Osteoblast (primary cell): ENCODE results near the gene TPD52L2. TPM values are rescaled to one million over a fixed set of nuclear protein-coding genes. Genes with fewer than 3 reads are reported as not detected.

Experiments
- DNase-seq: peaks from one replicate; pipeline ENCODE4 v3.0.0; 2011; ENCODE audit warnings: low spot score, mixed read lengths; ENCODE audit not compliant: insufficient read length; ENCODE audit errors: missing footprints
- H2AFZ ChIP-seq: 2 replicates; pipeline ENCODE4 v1.6.0; 2011; ENCODE audit warnings: mild to moderate bottlenecking, low read length
- H3K27ac ChIP-seq: 2 replicates; pipeline ENCODE4 v1.5.1; 2011; ENCODE audit warnings: mild to moderate bottlenecking, low read depth, low read length, moderate library complexity
- H3K27me3 ChIP-seq: 2 replicates; pipeline ENCODE4 v1.6.0; 2012; ENCODE audit warnings: mild to moderate bottlenecking, control low read depth, inconsistent platforms, low read length, moderate library complexity; ENCODE audit not compliant: insufficient read depth
- H3K36me3 ChIP-seq: 2 replicates; pipeline ENCODE4 v1.5.1; 2011; ENCODE audit warnings: mild to moderate bottlenecking, low read length, control low read depth, moderate library complexity; ENCODE audit not compliant: insufficient read depth
- H3K4me1 ChIP-seq: 2 replicates; pipeline ENCODE4 v1.5.1; 2011; ENCODE audit warnings: mild to moderate bottlenecking, low read length, control low read depth, moderate library complexity; ENCODE audit not compliant: insufficient read depth
- H3K4me2 ChIP-seq: 2 replicates; pipeline ENCODE4 v1.6.0; 2011; ENCODE audit warnings: mild to moderate bottlenecking, low read length; ENCODE audit not compliant: insufficient read depth
- H3K4me3 ChIP-seq: fragments of 200-600 bp; sonication (generic); 3 replicates; pipeline ENCODE4 v1.5.1; 2012; ENCODE audit warnings: mild to moderate bottlenecking, low read length, inconsistent platforms; ENCODE audit not compliant: insufficient read depth
- H3K79me2 ChIP-seq: 2 replicates; pipeline ENCODE4 v1.6.0; 2012; ENCODE audit warnings: mild to moderate bottlenecking, low read length, control low read depth, inconsistent platforms; ENCODE audit not compliant: insufficient read depth
- H3K9me3 ChIP-seq: 2 replicates; pipeline ENCODE4 v1.5.1; 2011; ENCODE audit warnings: low read depth, low read length, control low read depth
- H4K20me1 ChIP-seq: 2 replicates; pipeline ENCODE4 v1.6.0; 2012; ENCODE audit warnings: mild to moderate bottlenecking, low read length, control low read depth; ENCODE audit not compliant: insufficient read depth
- total RNA-seq: library from RNA; depleted of rRNA; stranded (reverse); fragments of >200 nt; gene quantifications from 2 replicates; pipeline ENCODE4 v1.2.3, GENCODE V29; 2012
- TF ChIP-seq, protein P1 (sequence below): IDR thresholded peaks from 2 replicates; pipeline ENCODE4 v1.5.1; 2011; ENCODE audit warnings: mild to moderate bottlenecking, low read depth, low read length, moderate library complexity; ENCODE audit errors: extremely low read depth

The TPD52L2 gene
- total RNA-seq, 1 donor = 115 TPM

DNA sequence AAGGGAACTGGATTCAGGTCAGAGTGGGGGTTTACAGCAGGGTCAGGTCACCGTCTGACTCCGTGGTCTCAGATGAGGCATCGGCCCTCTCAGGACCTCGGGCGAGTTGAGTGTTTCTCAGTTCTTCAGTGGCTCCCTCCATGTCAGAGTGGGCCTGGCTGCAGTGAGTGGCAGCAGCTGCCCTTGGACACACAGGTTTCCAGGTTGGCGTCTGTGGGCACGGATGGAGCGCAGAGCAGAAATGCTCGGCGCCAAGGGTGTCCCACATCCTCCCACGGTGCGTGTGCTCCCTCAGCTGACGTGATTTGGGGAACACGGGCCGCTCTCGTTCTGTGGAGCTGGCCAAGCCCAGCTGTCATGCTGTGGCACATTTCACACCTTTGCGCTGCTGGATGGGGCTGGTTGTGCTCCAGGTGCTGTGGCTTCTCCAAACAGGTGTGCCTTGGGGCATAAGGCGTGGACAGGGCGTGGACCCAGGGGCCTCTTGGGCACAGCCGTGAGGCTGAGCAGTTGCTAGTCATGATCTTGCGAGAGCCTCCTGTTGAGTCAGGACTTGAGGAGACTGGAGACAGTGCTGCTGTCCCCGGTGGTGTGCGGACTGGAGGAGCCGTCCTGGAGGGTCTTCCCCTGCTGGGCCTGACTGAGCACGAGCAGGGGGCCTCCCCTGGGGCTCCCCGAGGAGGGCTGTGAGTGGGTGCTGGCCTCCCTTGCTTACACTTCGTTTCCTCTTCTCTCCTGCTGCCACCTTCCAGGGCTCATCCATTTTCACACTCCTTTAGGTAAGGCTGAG is 20.4 kb downstream of the TPD52L2 start:
- Histone ChIP-seq H3K4me1 (peaks cover 6% of the 10 kb centered on the region), H2AFZ (no peak overlapping the region), H3K27ac (no peak overlapping the region), H3K79me2 (peaks cover 77% of the 10 kb centered on the region), H3K4me3 (no peak overlapping the region), H4K20me1 (peaks cover 75% of the 10 kb centered on the region), H3K27me3 (no peaks in the 10 kb centered on the region), H3K4me2 (no peak overlapping the region), H3K36me3 (peaks cover 75% of the 10 kb centered on the region), H3K9me3 (no peaks in the 10 kb centered on the region)
- TF ChIP-seq, protein P1, sequence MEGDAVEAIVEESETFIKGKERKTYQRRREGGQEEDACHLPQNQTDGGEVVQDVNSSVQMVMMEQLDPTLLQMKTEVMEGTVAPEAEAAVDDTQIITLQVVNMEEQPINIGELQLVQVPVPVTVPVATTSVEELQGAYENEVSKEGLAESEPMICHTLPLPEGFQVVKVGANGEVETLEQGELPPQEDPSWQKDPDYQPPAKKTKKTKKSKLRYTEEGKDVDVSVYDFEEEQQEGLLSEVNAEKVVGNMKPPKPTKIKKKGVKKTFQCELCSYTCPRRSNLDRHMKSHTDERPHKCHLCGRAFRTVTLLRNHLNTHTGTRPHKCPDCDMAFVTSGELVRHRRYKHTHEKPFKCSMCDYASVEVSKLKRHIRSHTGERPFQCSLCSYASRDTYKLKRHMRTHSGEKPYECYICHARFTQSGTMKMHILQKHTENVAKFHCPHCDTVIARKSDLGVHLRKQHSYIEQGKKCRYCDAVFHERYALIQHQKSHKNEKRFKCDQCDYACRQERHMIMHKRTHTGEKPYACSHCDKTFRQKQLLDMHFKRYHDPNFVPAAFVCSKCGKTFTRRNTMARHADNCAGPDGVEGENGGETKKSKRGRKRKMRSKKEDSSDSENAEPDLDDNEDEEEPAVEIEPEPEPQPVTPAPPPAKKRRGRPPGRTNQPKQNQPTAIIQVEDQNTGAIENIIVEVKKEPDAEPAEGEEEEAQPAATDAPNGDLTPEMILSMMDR = no peak
- peak; percentile 43 for DNase-seq

DNA sequence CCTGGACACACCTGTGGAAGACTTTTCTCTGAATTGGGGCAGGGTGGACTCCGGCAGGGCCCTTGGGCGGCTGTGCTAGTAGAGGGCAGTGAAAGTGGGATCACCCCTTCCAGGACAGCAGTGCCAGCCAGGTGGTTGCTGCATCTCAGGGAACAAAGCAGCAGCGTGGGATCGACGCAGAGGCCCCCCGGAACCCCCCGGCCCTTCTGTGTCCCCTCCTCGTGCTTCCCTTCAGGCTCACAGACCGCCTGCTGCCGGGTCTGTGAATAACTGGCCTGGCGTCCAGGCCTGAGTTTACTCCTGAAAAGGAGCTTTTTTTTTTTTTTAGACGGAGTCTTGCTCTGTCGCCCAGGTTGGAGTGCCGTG is 21.0 kb downstream of the TPD52L2 start:
- H3K27ac ChIP-seq = no peak overlapping the region
- H3K4me2 ChIP-seq = no peak overlapping the region
- no peaks in the 10 kb centered on the region for H3K9me3 ChIP-seq
- no peak overlapping the region for H3K4me3 ChIP-seq
- TF ChIP-seq, protein P1 = no peak
- H2AFZ ChIP-seq = no peak overlapping the region
- H3K4me1 ChIP-seq = peaks cover 6% of the 10 kb centered on the region
- H3K36me3 ChIP-seq = peaks cover 81% of the 10 kb centered on the region
- peaks cover 76% of the 10 kb centered on the region for H3K79me2 ChIP-seq
- peaks cover 78% of the 10 kb centered on the region for H4K20me1 ChIP-seq
- peak; percentile 52 for DNase-seq
- no peaks in the 10 kb centered on the region for H3K27me3 ChIP-seq

DNA sequence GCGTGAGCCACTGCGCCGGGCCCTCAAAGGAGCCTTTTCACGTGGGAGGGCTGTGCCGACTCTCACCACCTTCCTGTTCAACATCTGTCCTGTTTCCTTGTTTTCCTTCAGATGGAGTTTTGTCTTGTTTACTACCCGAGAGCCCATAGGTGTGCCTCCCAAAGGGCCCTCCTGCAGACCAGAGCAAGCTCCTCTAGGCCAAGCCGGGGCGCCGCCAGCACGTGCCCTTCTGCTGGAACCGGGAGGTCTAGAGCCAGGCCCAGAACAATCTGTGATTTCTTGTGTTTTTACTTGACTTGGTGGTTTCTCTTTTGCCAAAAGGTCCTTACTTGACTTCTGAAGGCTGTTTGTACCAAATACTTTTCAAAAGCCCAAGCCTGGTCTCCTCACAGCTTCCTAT is 21.9 kb downstream of the TPD52L2 start:
- Histone ChIP-seq H2AFZ (no peak overlapping the region), H3K36me3 (peaks cover 81% of the 10 kb centered on the region), H3K79me2 (peaks cover 67% of the 10 kb centered on the region), H3K27ac (no peak overlapping the region), H3K4me2 (no peak overlapping the region), H3K4me3 (no peak overlapping the region), H4K20me1 (peaks cover 71% of the 10 kb centered on the region), H3K27me3 (no peaks in the 10 kb centered on the region), H3K9me3 (no peaks in the 10 kb centered on the region), H3K4me1 (peaks cover 6% of the 10 kb centered on the region)
- peak; percentile 71 for DNase-seq
- TF ChIP-seq, protein P1 = no peak

DNA sequence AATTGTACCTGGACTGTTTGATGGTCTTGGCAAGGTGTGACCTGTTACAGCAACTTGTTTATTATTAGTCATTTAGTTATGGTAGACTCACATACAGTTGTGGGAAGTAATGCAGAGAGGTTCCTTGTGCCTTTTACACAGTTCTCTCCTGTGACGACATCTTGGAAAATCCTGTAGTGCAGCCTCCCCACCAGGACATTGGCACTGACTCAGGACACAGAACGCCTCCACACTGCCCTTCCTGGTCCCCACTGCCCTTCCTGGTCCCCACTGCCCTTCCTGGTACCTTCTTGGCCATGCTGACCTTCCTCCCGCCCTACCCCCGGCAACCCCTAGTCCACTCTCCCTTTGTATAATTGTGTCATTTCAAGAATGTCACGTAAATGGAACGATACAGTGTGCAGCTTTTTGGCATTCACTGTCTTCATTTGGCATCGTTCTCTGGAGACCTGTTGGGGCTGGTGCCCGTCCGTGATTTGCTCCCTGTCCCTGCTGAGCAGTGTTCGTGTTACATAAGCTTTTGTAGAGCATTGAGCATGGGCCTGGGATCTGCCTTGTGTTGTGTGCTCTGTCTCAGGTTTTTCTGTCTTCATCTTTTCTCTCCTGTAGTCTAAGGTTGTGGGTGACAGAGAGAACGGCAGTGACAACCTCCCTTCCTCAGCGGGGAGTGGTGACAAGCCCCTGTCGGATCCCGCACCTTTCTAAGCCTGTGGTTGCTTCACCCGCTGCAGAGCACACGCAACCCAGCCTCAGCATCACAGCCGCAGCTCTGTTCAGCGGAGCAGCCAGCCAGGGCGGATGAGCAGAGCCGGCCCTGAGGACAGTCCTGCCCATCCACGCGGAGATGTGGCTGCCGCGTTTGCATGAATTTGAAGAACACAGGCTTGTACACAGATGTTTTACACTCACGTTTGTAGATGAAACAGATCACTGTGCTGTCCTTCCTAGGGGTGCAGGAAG is 24.5 kb downstream of the TPD52L2 start:
- H3K4me2 ChIP-seq = no peak overlapping the region
- no peaks in the 10 kb centered on the region for H3K27me3 ChIP-seq
- H3K9me3 ChIP-seq = no peaks in the 10 kb centered on the region
- H2AFZ ChIP-seq = no peak overlapping the region
- peaks cover 50% of the 10 kb centered on the region for H4K20me1 ChIP-seq
- H3K79me2 ChIP-seq = peaks cover 43% of the 10 kb centered on the region
- peaks cover 11% of the 10 kb centered on the region for H3K4me1 ChIP-seq
- TF ChIP-seq, protein P1 = no peak
- H3K36me3 ChIP-seq = peaks cover 72% of the 10 kb centered on the region
- H3K27ac ChIP-seq = no peak overlapping the region
- no peak overlapping the region for H3K4me3 ChIP-seq
- DNase-seq = peak; percentile 68
